ENCODE results near the gene CDX2.

CDX2 gene

GRCh38 chr13:27919659-27919933, 49.5 kb downstream of the CDX2 start:
- DNase-seq (ENCODE audit: extremely low spot score), result peak; percentile 76
- POLR2A ChIA-PET, result no interaction called here
- CTCF ChIA-PET, result interaction anchor here (1.3 kb wide), 1 partner anchor 34 kb away, joined by 7 read pairs; no protein-coding TSS in a partner anchor
- no peak for TF ChIP-seq CTCF (IDR thresholded peaks at IDR 0.05; ENCODE audit: control extremely low read depth, extremely low read depth, low read depth, missing control alignments)

- TF ChIP-seq CTCF (IDR thresholded peaks at IDR 0.05; ENCODE audit: control extremely low read depth, extremely low read depth, low read depth, missing control alignments), result no peak
- ChIA-PET POLR2A (no interaction called here), CTCF (interaction anchor here (1.3 kb wide), 1 partner anchor 35 kb away, joined by 7 read pairs; no protein-coding TSS in a partner anchor)
- no peak for DNase-seq (ENCODE audit: extremely low spot score)
Observed at GRCh38 chr13:27918918-27919658, 50.0 kb downstream of the CDX2 start.

GRCh38 chr13:27918041-27918917, 50.8 kb downstream of the CDX2 start:
- no peak for DNase-seq (ENCODE audit: extremely low spot score)
- ChIA-PET CTCF (no interaction called here), POLR2A (no interaction called here)
- no peak for TF ChIP-seq CTCF (IDR thresholded peaks at IDR 0.05; ENCODE audit: control extremely low read depth, extremely low read depth, low read depth, missing control alignments)

- POLR2A ChIA-PET, result no interaction called here
- DNase-seq (ENCODE audit: extremely low spot score), result peak; percentile 31
- CTCF ChIA-PET, result no interaction called here
- TF ChIP-seq CTCF (IDR thresholded peaks at IDR 0.05; ENCODE audit: control extremely low read depth, extremely low read depth, low read depth, missing control alignments), result no peak
Observed at GRCh38 chr13:27917121-27917947, 51.8 kb downstream of the CDX2 start.

- ChIA-PET POLR2A (no interaction called here), CTCF (interaction anchor here (0.6 to 2.6 kb wide), 8 partner anchors 12 to 969 kb away, joined by 3 to 16 read pairs (median 4); no protein-coding TSS in a partner anchor)
- no peak for DNase-seq (ENCODE audit: extremely low spot score)
- no peak for TF ChIP-seq CTCF (IDR thresholded peaks at IDR 0.05; ENCODE audit: control extremely low read depth, extremely low read depth, low read depth, missing control alignments)
Observed at GRCh38 chr13:27915301-27916207, 53.6 kb downstream of the CDX2 start.

Measured in GM10248 (cell line).